ENCODE results near the gene IL4R. TPM values are rescaled to one million over a fixed set of nuclear protein-coding genes. Genes with fewer than 3 reads are reported as not detected.

Gene IL4R
- total and polyA plus RNA-seq, 2 experiments from 2014 or later = 6.4 to 17.6 TPM

- Mint-ChIP-seq H3K9me3 (no peaks in the 10 kb centered on the region), H3K27ac (no peak overlapping the region; the same call in 1 of the 2 replicates), H3K36me3 (ENCODE audit: low read depth) (no peaks in the 10 kb centered on the region; the same call in 2 of the 3 replicates), H3K4me3 (no peak overlapping the region), H3K27me3 (ENCODE audit: insufficient read depth, low read depth, poor library complexity) (peaks cover 10% of the 10 kb centered on the region), H3K4me1 (peaks cover 57% of the 10 kb centered on the region)
- Histone ChIP-seq H3K36me3 (ENCODE audit: insufficient read depth) (no peaks in the 10 kb centered on the region), H3K9me2 (ENCODE audit: insufficient read depth) (no peaks in the 10 kb centered on the region), H2AFZ (no peak overlapping the region), H3K27ac (ENCODE audit: low read depth) (no peak overlapping the region), H3K4me1 (ENCODE audit: insufficient read depth) (peaks cover 33% of the 10 kb centered on the region), H3K27me3 (ENCODE audit: insufficient read depth) (peaks cover 6% of the 10 kb centered on the region), H3K4me3 (no peak overlapping the region), H3K79me2 (replicated peaks; ENCODE audit: insufficient read depth) (peaks cover 61% of the 10 kb centered on the region), H4K20me1 (replicated peaks; ENCODE audit: insufficient read depth) (no peaks in the 10 kb centered on the region; the same call in 1 of the 2 replicates), H3F3A (replicated peaks; ENCODE audit: low read depth) (no peaks in the 10 kb centered on the region), H3K4me2 (no peak overlapping the region)
- ATAC-seq (no peak), DNase-seq (ENCODE audit: low spot score) (no peak)
- TF ChIP-seq ETS1 (IDR thresholded peaks at IDR 0.05) (no peak), ZNF462 (CRISPR knock-in tag; IDR thresholded peaks at IDR 0.05) (no peak), ZNF114 (CRISPR knock-in tag; IDR thresholded peaks at IDR 0.05) (no peak), JUNB (IDR thresholded peaks at IDR 0.05; ENCODE audit: unreplicated experiment) (no peak), EZH2phosphoT487 (IDR thresholded peaks at IDR 0.05; ENCODE audit: unreplicated experiment) (no peak), EZH2 (IDR thresholded peaks at IDR 0.05; ENCODE audit: low read depth, unreplicated experiment) (no peak), POLR2AphosphoS5 (IDR thresholded peaks at IDR 0.05; ENCODE audit: low read depth) (no peak), ZNF331 (CRISPR knock-in tag; IDR thresholded peaks at IDR 0.05; ENCODE audit: low read depth) (no peak), NANOG (IDR thresholded peaks at IDR 0.05; ENCODE audit: borderline replicate concordance) (no peak), CREB1 (CRISPR knock-in tag; IDR thresholded peaks at IDR 0.05; ENCODE audit: low read depth) (no peak), STAT1 (IDR thresholded peaks at IDR 0.05; ENCODE audit: unreplicated experiment) (no peak), REST (IDR thresholded peaks at IDR 0.05; ENCODE audit: unreplicated experiment) (no peak)
- TF ChIP-seq, protein P1, sequence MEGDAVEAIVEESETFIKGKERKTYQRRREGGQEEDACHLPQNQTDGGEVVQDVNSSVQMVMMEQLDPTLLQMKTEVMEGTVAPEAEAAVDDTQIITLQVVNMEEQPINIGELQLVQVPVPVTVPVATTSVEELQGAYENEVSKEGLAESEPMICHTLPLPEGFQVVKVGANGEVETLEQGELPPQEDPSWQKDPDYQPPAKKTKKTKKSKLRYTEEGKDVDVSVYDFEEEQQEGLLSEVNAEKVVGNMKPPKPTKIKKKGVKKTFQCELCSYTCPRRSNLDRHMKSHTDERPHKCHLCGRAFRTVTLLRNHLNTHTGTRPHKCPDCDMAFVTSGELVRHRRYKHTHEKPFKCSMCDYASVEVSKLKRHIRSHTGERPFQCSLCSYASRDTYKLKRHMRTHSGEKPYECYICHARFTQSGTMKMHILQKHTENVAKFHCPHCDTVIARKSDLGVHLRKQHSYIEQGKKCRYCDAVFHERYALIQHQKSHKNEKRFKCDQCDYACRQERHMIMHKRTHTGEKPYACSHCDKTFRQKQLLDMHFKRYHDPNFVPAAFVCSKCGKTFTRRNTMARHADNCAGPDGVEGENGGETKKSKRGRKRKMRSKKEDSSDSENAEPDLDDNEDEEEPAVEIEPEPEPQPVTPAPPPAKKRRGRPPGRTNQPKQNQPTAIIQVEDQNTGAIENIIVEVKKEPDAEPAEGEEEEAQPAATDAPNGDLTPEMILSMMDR (conservative IDR thresholded peaks at IDR 0.05; ENCODE audit: low read depth in 2 of 2) = no peak
These were observed 5.6 kb downstream of the IL4R start for GRCh38 chr16:27319257-27319965.

All from GM23338 (cell line).